ENCODE results near the gene MOCS1. TPM values are rescaled to one million over a fixed set of nuclear protein-coding genes. Genes with fewer than 3 reads are reported as not detected.

Gene MOCS1
- total and polyA plus RNA-seq, 4 donors, result 10.3 to 23.0 (median 19.2) TPM

DNA sequence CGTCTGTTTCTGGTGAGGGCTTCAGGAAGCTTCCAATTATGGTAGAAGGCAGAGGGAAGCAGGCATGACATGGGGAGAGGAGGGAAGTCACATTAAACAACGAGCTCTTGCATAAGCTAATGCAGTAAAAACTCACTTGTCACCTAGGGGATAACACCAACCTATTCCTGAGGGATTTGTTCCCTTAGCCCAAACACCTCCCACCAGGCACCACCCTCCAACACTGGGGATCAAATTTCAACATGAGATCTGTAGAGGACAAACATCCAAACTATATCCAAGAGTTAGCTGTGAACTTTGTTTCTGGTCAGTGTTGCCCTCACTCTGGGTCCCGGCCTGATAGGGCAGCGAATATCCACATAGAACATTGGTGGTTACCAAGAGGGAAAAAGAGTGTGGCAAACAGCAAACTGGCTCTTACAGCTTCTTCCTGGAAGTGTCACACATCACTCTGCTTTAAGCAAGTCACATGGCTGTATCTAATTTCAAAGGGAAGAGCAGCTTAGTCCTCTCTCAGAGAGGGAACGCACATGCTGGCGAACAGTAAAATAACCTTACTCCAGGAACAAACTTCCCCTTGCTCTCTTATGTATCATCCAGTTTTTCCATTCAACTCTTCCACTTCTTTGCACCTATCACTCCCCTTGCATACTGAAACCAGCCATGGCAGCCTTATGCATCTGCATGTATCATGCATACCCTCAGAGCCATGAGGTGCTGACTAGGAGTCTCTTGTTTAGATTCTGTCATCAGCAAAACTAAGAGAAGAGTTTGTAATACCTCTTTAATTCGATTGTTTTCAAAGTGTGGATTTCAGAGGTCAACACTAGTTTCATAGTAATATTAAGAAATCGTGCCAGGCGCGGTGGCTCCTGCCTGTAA, 4.8 kb upstream of the MOCS1 start:
- TF ChIP-seq, protein P1, sequence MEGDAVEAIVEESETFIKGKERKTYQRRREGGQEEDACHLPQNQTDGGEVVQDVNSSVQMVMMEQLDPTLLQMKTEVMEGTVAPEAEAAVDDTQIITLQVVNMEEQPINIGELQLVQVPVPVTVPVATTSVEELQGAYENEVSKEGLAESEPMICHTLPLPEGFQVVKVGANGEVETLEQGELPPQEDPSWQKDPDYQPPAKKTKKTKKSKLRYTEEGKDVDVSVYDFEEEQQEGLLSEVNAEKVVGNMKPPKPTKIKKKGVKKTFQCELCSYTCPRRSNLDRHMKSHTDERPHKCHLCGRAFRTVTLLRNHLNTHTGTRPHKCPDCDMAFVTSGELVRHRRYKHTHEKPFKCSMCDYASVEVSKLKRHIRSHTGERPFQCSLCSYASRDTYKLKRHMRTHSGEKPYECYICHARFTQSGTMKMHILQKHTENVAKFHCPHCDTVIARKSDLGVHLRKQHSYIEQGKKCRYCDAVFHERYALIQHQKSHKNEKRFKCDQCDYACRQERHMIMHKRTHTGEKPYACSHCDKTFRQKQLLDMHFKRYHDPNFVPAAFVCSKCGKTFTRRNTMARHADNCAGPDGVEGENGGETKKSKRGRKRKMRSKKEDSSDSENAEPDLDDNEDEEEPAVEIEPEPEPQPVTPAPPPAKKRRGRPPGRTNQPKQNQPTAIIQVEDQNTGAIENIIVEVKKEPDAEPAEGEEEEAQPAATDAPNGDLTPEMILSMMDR (IDR thresholded peaks at IDR 0.05; ENCODE audit: control extremely low read depth, extremely low read depth), result no peak
- WGBS, 2 donors, result 76 to 78% methylated on average over 10 of the region's 10 CpGs
- Histone ChIP-seq H3K4me3 (no peak overlapping the region), H3K9ac (ENCODE audit: insufficient read depth in 1 of 2, low read length in 2 of 2) (no peak overlapping the region), H3K27ac (ENCODE audit: low read depth in 1 of 2, low read length in 1 of 2) (no peak overlapping the region), H3K36me3 (ENCODE audit: control insufficient read depth in 4 of 4, insufficient read depth in 4 of 4, low read length in 4 of 4) (no peaks in the 10 kb centered on the region), H3K27me3 (ENCODE audit: control insufficient read depth in 3 of 3, insufficient read depth in 3 of 3, low read length in 2 of 3) (peaks cover 0 to 2% (median 0%) of the 10 kb centered on the region in 3 donors), H3K4me1 (ENCODE audit: control insufficient read depth in 5 of 5, insufficient read depth in 5 of 5, low read length in 5 of 5) (peaks cover 0 to 13% (median 3%) of the 10 kb centered on the region in 5 donors), H3K9me3 (ENCODE audit: control insufficient read depth in 4 of 4, insufficient read depth in 3 of 4, low read length in 3 of 4) (no peaks in the 10 kb centered on the region)
- DNase-seq (peak in 2 of 3 donors; percentile 40 to 60), ATAC-seq (ENCODE audit: insufficient read depth, low FRiP score) (no peak)

DNA sequence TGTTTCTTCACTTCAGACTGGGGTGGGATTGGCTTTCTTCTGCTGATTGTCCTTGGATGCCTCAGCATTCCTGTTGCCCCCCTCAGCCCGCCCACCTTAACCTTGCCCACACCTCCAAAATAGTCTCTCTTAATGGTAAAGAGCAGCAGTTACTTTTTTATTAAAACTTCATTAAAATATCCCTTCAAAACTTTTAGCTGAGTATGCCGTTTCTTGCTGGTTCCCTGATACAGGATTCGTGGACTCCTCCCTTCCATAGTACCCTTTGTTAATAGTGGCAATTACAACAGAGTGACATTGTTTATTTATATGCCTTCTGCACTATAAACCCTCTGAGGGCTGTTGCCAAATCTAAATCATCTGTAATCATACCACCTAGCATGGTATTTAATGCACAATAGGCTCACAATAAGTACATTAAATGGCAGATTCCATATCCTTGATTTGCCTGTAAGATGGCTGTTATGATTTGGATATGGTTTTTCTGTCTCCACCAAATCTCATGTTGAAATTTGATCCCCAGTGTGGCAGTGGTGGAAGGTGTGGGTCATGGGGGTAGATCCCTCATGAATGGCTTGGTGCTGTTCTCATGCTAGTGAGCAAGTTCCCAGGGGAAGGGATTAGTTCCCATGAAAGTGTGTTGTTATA, 3.5 kb upstream of the MOCS1 start:
- 76 to 78% methylated on average over 3 of the region's 3 CpGs for WGBS, 2 donors
- Histone ChIP-seq H3K27me3 (ENCODE audit: control insufficient read depth in 3 of 3, insufficient read depth in 3 of 3, low read length in 2 of 3) (peaks cover 0 to 2% (median 0%) of the 10 kb centered on the region in 3 donors), H3K9me3 (ENCODE audit: control insufficient read depth in 4 of 4, insufficient read depth in 3 of 4, low read length in 3 of 4) (no peaks in the 10 kb centered on the region), H3K9ac (ENCODE audit: insufficient read depth in 1 of 2, low read length in 2 of 2) (no peak overlapping the region), H3K36me3 (ENCODE audit: control insufficient read depth in 4 of 4, insufficient read depth in 4 of 4, low read length in 4 of 4) (no peaks in the 10 kb centered on the region), H3K4me3 (no peak overlapping the region), H3K27ac (ENCODE audit: low read depth in 1 of 2, low read length in 1 of 2) (no peak overlapping the region), H3K4me1 (ENCODE audit: control insufficient read depth in 5 of 5, insufficient read depth in 5 of 5, low read length in 5 of 5) (peaks cover 2 to 22% (median 4%) of the 10 kb centered on the region in 5 donors)
- ATAC-seq (ENCODE audit: insufficient read depth, low FRiP score) (no peak), DNase-seq (no peak)
- TF ChIP-seq, protein P1 (IDR thresholded peaks at IDR 0.05; ENCODE audit: control extremely low read depth, extremely low read depth), result no peak

GRCh38 chr6:39936857-39937256, 2.6 kb upstream of the MOCS1 start:
- DNase-seq, result no peak
- 93 to 96% methylated on average over 1 of the region's 1 CpG for WGBS, 2 donors
- Histone ChIP-seq H3K27me3 (ENCODE audit: control insufficient read depth in 3 of 3, insufficient read depth in 3 of 3, low read length in 2 of 3) (peaks cover 0 to 2% (median 0%) of the 10 kb centered on the region in 3 donors), H3K4me3 (no peak overlapping the region), H3K9me3 (ENCODE audit: control insufficient read depth in 4 of 4, insufficient read depth in 3 of 4, low read length in 3 of 4) (no peaks in the 10 kb centered on the region), H3K36me3 (ENCODE audit: control insufficient read depth in 4 of 4, insufficient read depth in 4 of 4, low read length in 4 of 4) (no peaks in the 10 kb centered on the region), H3K27ac (ENCODE audit: low read depth in 1 of 2, low read length in 1 of 2) (no peak overlapping the region), H3K4me1 (ENCODE audit: control insufficient read depth in 5 of 5, insufficient read depth in 5 of 5, low read length in 5 of 5) (peaks cover 3 to 29% (median 5%) of the 10 kb centered on the region in 5 donors), H3K9ac (ENCODE audit: insufficient read depth in 1 of 2, low read length in 2 of 2) (no peak overlapping the region)
- TF ChIP-seq, protein P1 (IDR thresholded peaks at IDR 0.05; ENCODE audit: control extremely low read depth, extremely low read depth), result no peak
- no peak for ATAC-seq (ENCODE audit: insufficient read depth, low FRiP score)

All from lung (tissue), 12 donors.